K562 (cell line): Measurements from ENCODE around the gene FOXA3. TPM values are rescaled to one million over a fixed set of nuclear protein-coding genes. Genes with fewer than 3 reads are reported as not detected.

Experiments used
- ATAC-seq: fragments of 200-7000 bp; cut with Tn5 transposase; 3 replicates; pipeline ENCODE4 v1.9.1; 2020; ENCODE audit warnings: moderate library complexity
- BruUV-seq: library from RNA; stranded (reverse); fragments of 400-500 nt; replicated peaks from 2 replicates; lab custom pipeline; 2021; lab: Mats Ljungman, UMichigan
- CTCF ChIA-PET: fragments of 300-600 bp; formaldehyde crosslinking; extraction: SDS; loops from one replicate; lab custom pipeline; 2021; ENCODE audit warnings: low intra/inter-chr PET ratio; lab: Yijun Ruan, JAX
- POLR2A ChIA-PET: fragments of 300-600, 350-650 bp; sonication (Branson Sonifier 250); formaldehyde crosslinking; extraction: SDS; loops from one replicate; lab custom pipeline; 2021; ENCODE audit warnings: antibody characterized with exemption, inconsistent platforms; lab: Yijun Ruan, JAX
- DNase-seq, 4 experiments: peaks; one replicate each; pipeline versions ENCODE4 v3.0.0 to v3.0.0-alpha.2; 2011 to 2018; ENCODE audit warnings: low spot score in 3 of 4, mixed read lengths in 3 of 4; ENCODE audit errors: extremely low read depth in 1 of 4
- FAIRE-seq: peaks from 2 replicates; lab custom pipeline; 2011; peaks lifted over from hg19 to GRCh38; lab: Jason Lieb, UNC
- H2AFZ ChIP-seq: 2 replicates; pipeline ENCODE4 v1.6.0; 2011; ENCODE audit warnings: low read depth, low read length, control low read depth, inconsistent platforms
- H3K27ac ChIP-seq: fragments of 200-600 bp; 3 replicates; pipeline ENCODE4 v1.8.0; 2011; ENCODE audit warnings: low read depth, mild to moderate bottlenecking, control low read depth, inconsistent platforms, low read length, moderate library complexity, mixed read lengths; ENCODE audit errors: extremely low read depth
- H3K27me3 ChIP-seq, 2 experiments: fragments of 300-600 bp in 1 of 2; 2 replicates in 1 of 2; 3 replicates in 1 of 2; pipeline versions ENCODE4 v1.6.0 to v1.8.0; 2011; ENCODE audit warnings: inconsistent platforms in 2 of 2, low read length in 2 of 2, mild to moderate bottlenecking in 1 of 2, mixed read lengths in 1 of 2, moderate library complexity in 1 of 2; ENCODE audit not compliant: control insufficient read depth in 2 of 2, insufficient read depth in 2 of 2
- H3K36me3 ChIP-seq: fragments of 300-600 bp; 3 replicates; pipeline ENCODE4 v1.8.0; 2011; ENCODE audit warnings: mild to moderate bottlenecking, low read length, inconsistent platforms; ENCODE audit not compliant: control insufficient read depth, insufficient read depth
- H3K4me1 ChIP-seq, 2 experiments: fragments of 200-600 bp in 1 of 2; replicated peaks in 1 of 2; 2 replicates in 1 of 2; 3 replicates in 1 of 2; pipeline versions ENCODE4 v1.5.1 to v1.8.0; 2011; ENCODE audit warnings: inconsistent platforms in 2 of 2, low read length in 2 of 2, mild to moderate bottlenecking in 1 of 2, mixed read lengths in 1 of 2, moderate library complexity in 1 of 2; ENCODE audit not compliant: control insufficient read depth in 2 of 2, insufficient read depth in 2 of 2
- H3K4me2 ChIP-seq: 2 replicates; pipeline ENCODE4 v1.6.1; 2011; ENCODE audit warnings: low read length, control low read depth, inconsistent platforms, mixed read lengths; ENCODE audit not compliant: insufficient read depth
- H3K4me3 ChIP-seq: fragments of 200-600 bp; sonication (generic), shearing (Covaris generic); 2 replicates; pipeline ENCODE4 v1.5.1; 2016; ENCODE audit warnings: control low read depth, inconsistent platforms
- H3K79me2 ChIP-seq: fragments of 200-600 bp; 3 replicates; pipeline ENCODE4 v1.8.0; 2011; ENCODE audit warnings: low read length, inconsistent platforms; ENCODE audit not compliant: control insufficient read depth, insufficient read depth
- H3K9ac ChIP-seq, 2 experiments: 2 replicates each; pipeline versions ENCODE4 v1.6.0 to v1.6.1; 2011; ENCODE audit warnings: low read depth in 2 of 2, low read length in 2 of 2, control low read depth in 1 of 2, inconsistent platforms in 1 of 2, mild to moderate bottlenecking in 1 of 2, mixed read lengths in 1 of 2; ENCODE audit not compliant: insufficient read depth in 1 of 2
- H3K9me1 ChIP-seq: one replicate; pipeline ENCODE4 v1.6.0; 2011; ENCODE audit warnings: inconsistent platforms, mild to moderate bottlenecking, low read length, moderate library complexity; ENCODE audit not compliant: control insufficient read depth, insufficient read depth
- H3K9me3 ChIP-seq: replicated peaks from 2 replicates; pipeline ENCODE4 v1.5.1; 2011; ENCODE audit warnings: low read depth, low read length, inconsistent platforms; ENCODE audit not compliant: control insufficient read depth, insufficient read depth
- H4K20me1 ChIP-seq: replicated peaks from 2 replicates; pipeline ENCODE4 v1.6.1; 2011; ENCODE audit warnings: low read length, inconsistent platforms, mixed read lengths; ENCODE audit not compliant: control insufficient read depth, insufficient read depth
- CCAR2 ChIP-seq: fragments of 200-400 bp; formaldehyde crosslinking; IDR thresholded peaks from 2 replicates; pipeline ENCODE4 v1.6.1; 2017; ENCODE audit warnings: mild to moderate bottlenecking, low read depth, low read length
- E2F8 ChIP-seq: fragments of 450-650 bp; IDR thresholded peaks from 2 replicates; pipeline ENCODE4 v1.7.1; 2018; ENCODE audit warnings: mild to moderate bottlenecking, low read depth; ENCODE audit not compliant: partially characterized antibody
- EGR1 ChIP-seq: fragments of 450-650 bp; conservative IDR thresholded peaks from 2 replicates; pipeline ENCODE4 v1.6.1; 2017; ENCODE audit warnings: mild to moderate bottlenecking
- ERF ChIP-seq: fragments of 450-650 bp; formaldehyde crosslinking; IDR thresholded peaks from 2 replicates; pipeline ENCODE4 v1.4.0; 2020; ENCODE audit warnings: mild to moderate bottlenecking, mixed read lengths
- HOMEZ ChIP-seq: fragments of 250-450 bp; sonication (Bioruptor Pico); IDR thresholded peaks from 2 replicates; pipeline ENCODE4 v1.4.0; 2020; ENCODE audit warnings: mild to moderate bottlenecking, moderate library complexity
- NFYB ChIP-seq: IDR thresholded peaks from 2 replicates; pipeline ENCODE4 v1.6.1; 2011; ENCODE audit warnings: mild to moderate bottlenecking, moderate library complexity; ENCODE audit not compliant: insufficient read length; ENCODE audit errors: extremely low read depth
- PHB ChIP-seq: fragments of 250-450 bp; sonication (Bioruptor Pico); IDR thresholded peaks from 2 replicates; pipeline ENCODE4 v1.5.0; 2021
- RBM17 ChIP-seq: fragments of 200-400 bp; formaldehyde crosslinking; IDR thresholded peaks from 2 replicates; pipeline ENCODE4 v1.6.1; 2017; ENCODE audit warnings: low read depth, mild to moderate bottlenecking, low read length, borderline replicate concordance
- RBM22 ChIP-seq: fragments of 200-400 bp; formaldehyde crosslinking; IDR thresholded peaks from 2 replicates; pipeline ENCODE4 v1.6.1; 2018; ENCODE audit warnings: low read length, low read depth; ENCODE audit not compliant: poor library complexity, severe bottlenecking
- RUNX1 ChIP-seq: sonication (generic); IDR thresholded peaks from 2 replicates; pipeline ENCODE4 v1.6.1; 2016; ENCODE audit warnings: antibody characterized with exemption, low read depth
- USF2 ChIP-seq: sonication (generic); formaldehyde crosslinking; IDR thresholded peaks from 2 replicates; pipeline ENCODE4 v1.5.0; 2020; ENCODE audit warnings: missing genetic modification reagents
- ZFP30 ChIP-seq: fragments of 250-450 bp; sonication (Bioruptor Pico); IDR thresholded peaks from 2 replicates; pipeline ENCODE4 v1.8.0; 2022; ENCODE audit warnings: moderate library complexity, mild to moderate bottlenecking, inconsistent platforms, borderline replicate concordance
- ZNF12 ChIP-seq: sonication (generic); formaldehyde crosslinking; IDR thresholded peaks from 2 replicates; pipeline ENCODE4 v1.4.0; 2020; ENCODE audit warnings: mild to moderate bottlenecking, missing genetic modification reagents
- ZNF764 ChIP-seq: fragments of 250-450 bp; sonication (Bioruptor Pico); IDR thresholded peaks from 2 replicates; pipeline ENCODE4 v1.4.0; 2020; ENCODE audit warnings: low read depth, mild to moderate bottlenecking, moderate library complexity
- ZNF778 ChIP-seq: fragments of 450-650 bp; formaldehyde crosslinking; IDR thresholded peaks from 2 replicates; pipeline ENCODE4 v1.4.0; 2020; ENCODE audit warnings: mild to moderate bottlenecking, moderate library complexity
- WGBS: fragments of 100-300 bp; shearing (Covaris generic); methylation state at CpG from one replicate; pipeline ENCODE4 v1.1.6; 2016; ENCODE audit warnings: low coverage, mixed read lengths; ENCODE audit not compliant: insufficient coverage; ENCODE audit errors: missing lambda C conversion rate; 5-methylcytosine and 5-hydroxymethylcytosine counted together
- in situ Hi-C: fragments of 300-500 bp; cut with MboI; formaldehyde crosslinking; loops from 4 replicates; pipeline ENCODE4 v1.15.0; 2018; ENCODE audit warnings: inconsistent platforms, mixed read lengths
- intact Hi-C: fragments of 100-400 bp; cut with micrococcal nuclease; formaldehyde crosslinking; loops from 2 replicates; pipeline ENCODE4 v1.14.2; 2022
- polyA plus RNA-seq, 8 experiments: library from polyadenylated mRNA; depleted of rRNA in 4 of 8; stranded (reverse) in 5 of 8; unstranded in 3 of 8; fragments of >200 nt; fragmentation: Nextera tagmentation in 2 of 8; fragmentation: Illumina TruSeq in 1 of 8; extraction: Ambion mirVana in 2 of 8; extraction: Trizol in 1 of 8; gene quantifications; 2 replicates each; pipeline versions ENCODE4 v1.2.1 to v1.2.3, GENCODE V29; 2011 to 2014; ENCODE audit warnings: inconsistent platforms in 1 of 8, missing spikeins in 1 of 8
- total RNA-seq, 7 experiments: library from RNA; depleted of rRNA in 6 of 7; stranded (reverse); fragments of >200 nt in 6 of 7; fragmentation: Illumina TruSeq in 2 of 7; extraction: Trizol in 2 of 7; gene quantifications; 2 replicates each; pipeline versions ENCODE4 v1.2.1 to v1.2.3, GENCODE V29; 2011 to 2021; ENCODE audit warnings: low replicate concordance in 1 of 7

The FOXA3 gene
- total and polyA plus RNA-seq, 9 of the 15 experiments (the other 6 are each of a cell fraction or from before 2014, with no cell fraction given) = 1.3 to 15.5 (median 4.7) TPM

GRCh38 chr19:45852145-45852750 is 11.9 kb upstream of the FOXA3 start:
- H3K27me3 ChIP-seq = no peaks in the 10 kb centered on the region
- H3K27ac ChIP-seq = no peak overlapping the region
- H2AFZ ChIP-seq = no peak overlapping the region
- no peak for TF ChIP-seq RBM22
- no peak for TF ChIP-seq ZNF12 (CRISPR knock-in tag)
- no peak for TF ChIP-seq RUNX1
- TF ChIP-seq RBM17 = no peak
- no peak for TF ChIP-seq E2F8
- no peak for TF ChIP-seq USF2 (CRISPR knock-in tag)
- TF ChIP-seq CCAR2 = no peak
- TF ChIP-seq PHB (CRISPR knock-in tag) = no peak
- no peak for TF ChIP-seq ZNF764
- TF ChIP-seq HOMEZ = no peak
- TF ChIP-seq ERF = no peak
- no peak for TF ChIP-seq ZNF778
- no peak for TF ChIP-seq ZFP30
- TF ChIP-seq EGR1 = no peak
- TF ChIP-seq NFYB = no peak
- no peak overlapping the region for H3K4me3 ChIP-seq
- no peaks in the 10 kb centered on the region for H3K9me3 ChIP-seq
- no peak for ATAC-seq
- no peak for FAIRE-seq
- ChIA-PET CTCF (no interaction called here), POLR2A (interaction anchor here (2.6 kb wide), 1 partner anchor 9 kb away, joined by 10 read pairs; no protein-coding TSS in a partner anchor)
- H3K9ac ChIP-seq = no peak overlapping the region
- 90% methylated on average over 10 of the region's 10 CpGs for WGBS
- H3K4me2 ChIP-seq = no peak overlapping the region
- in situ Hi-C loops (no loop called here), intact Hi-C loops (no loop called here)
- no peaks in the 10 kb centered on the region for H3K9me1 ChIP-seq
- no peak for DNase-seq
- H3K79me2 ChIP-seq = peaks cover 9% of the 10 kb centered on the region; the same call in 2 of the 3 replicates
- peaks cover 83% of the 10 kb centered on the region for H3K36me3 ChIP-seq
- H4K20me1 ChIP-seq = no peaks in the 10 kb centered on the region
- BruUV-seq = no TSS peak
- H3K4me1 ChIP-seq = peaks cover 0 to 3% of the 10 kb centered on the region in 2 experiments; a peak in 1 of 5 replicates
